GM12872 (cell line): Measurements from ENCODE around the gene TPST2.

Source experiments
- CTCF ChIP-seq: IDR thresholded peaks from 3 replicates; pipeline ENCODE4 v1.5.1; 2011; ENCODE audit warnings: low read depth, mild to moderate bottlenecking, low read length, moderate library complexity; ENCODE audit not compliant: insufficient read depth

TPST2 gene

GRCh38 chr22:26559961-26560575, 29.9 kb downstream of the TPST2 start:
- no peak for TF ChIP-seq CTCF

- TF ChIP-seq CTCF, result no peak
These were observed 31.6 kb downstream of the TPST2 start for GRCh38 chr22:26558248-26558895.

- no peak for TF ChIP-seq CTCF
These were observed 33.0 kb downstream of the TPST2 start for GRCh38 chr22:26556904-26557303.

GRCh38 chr22:26555478-26555877, 34.5 kb downstream of the TPST2 start:
- no peak for TF ChIP-seq CTCF

GRCh38 chr22:26554956-26555355, 35.0 kb downstream of the TPST2 start:
- no peak for TF ChIP-seq CTCF

GRCh38 chr22:26553056-26553752, 36.7 kb downstream of the TPST2 start:
- TF ChIP-seq CTCF, result no peak

- no peak for TF ChIP-seq CTCF
These were observed 37.5 kb downstream of the TPST2 start for GRCh38 chr22:26552466-26552865.
